ENCODE measurements around the gene THRA. TPM values are rescaled to one million over a fixed set of nuclear protein-coding genes. Genes with fewer than 3 reads are reported as not detected.

The THRA gene
- total RNA-seq, 1 donor from 2014 or later: 74.7 TPM

DNA sequence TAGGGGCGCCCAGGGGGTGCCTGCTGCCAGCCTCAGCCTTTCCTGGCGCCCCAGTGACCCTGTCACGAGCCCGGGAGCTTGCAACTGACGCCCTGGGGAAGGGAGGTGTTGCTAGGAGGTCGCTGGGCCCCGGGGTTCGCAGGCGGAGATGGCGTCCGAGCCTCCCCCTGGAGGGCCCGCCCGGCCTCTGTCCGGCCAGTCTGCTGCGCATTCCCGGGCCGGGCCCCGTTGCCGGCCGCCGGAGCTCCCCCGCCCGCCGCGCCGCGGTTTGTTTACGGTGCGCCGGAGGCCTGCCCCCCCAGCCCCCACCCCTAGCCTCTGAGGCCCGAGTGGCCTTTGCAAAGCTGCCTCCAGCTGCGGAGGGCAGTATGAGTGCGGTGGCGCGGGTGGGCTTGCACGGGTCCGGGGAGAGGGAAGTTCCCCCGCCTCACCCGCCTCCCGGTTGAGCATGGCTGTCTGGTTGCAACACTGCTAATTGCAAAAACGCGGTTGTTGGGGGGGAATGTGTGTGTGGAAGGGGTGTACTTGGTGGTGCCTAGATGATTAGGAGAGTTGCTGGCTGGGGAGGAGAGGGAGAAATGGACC lies 514 bp downstream of the THRA start:
- no peak for DNase-seq (ENCODE audit: low spot score)

DNA sequence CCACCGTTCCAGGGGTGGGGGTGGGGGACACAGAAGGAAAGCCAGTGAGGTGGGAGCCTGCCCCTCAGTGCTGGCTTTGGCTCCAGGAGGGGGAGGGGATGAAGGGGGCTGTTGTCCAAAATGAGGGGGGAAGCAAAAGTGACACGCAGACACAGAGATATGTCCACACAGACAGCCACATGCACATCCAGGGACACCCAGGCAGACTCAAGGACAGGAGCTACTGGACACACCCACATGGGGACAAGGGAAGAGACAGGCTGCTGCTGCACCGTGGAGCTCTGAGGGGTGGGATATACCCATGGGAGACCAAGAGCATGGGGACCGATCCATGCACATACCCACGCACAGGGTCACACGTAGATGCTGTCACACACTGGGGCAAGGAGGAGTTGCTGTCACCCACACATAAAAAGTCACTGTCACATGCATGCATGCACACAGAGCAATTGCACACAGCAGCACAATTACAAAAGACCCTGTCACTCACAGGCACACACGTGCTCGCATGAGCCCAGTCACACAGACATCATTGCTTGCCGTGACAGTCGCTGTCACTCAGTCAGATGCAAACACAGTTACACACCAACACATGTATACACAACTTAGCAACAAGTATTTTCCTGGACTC lies 1.3 kb downstream of the THRA start:
- DNase-seq (ENCODE audit: low spot score): no peak

DNA sequence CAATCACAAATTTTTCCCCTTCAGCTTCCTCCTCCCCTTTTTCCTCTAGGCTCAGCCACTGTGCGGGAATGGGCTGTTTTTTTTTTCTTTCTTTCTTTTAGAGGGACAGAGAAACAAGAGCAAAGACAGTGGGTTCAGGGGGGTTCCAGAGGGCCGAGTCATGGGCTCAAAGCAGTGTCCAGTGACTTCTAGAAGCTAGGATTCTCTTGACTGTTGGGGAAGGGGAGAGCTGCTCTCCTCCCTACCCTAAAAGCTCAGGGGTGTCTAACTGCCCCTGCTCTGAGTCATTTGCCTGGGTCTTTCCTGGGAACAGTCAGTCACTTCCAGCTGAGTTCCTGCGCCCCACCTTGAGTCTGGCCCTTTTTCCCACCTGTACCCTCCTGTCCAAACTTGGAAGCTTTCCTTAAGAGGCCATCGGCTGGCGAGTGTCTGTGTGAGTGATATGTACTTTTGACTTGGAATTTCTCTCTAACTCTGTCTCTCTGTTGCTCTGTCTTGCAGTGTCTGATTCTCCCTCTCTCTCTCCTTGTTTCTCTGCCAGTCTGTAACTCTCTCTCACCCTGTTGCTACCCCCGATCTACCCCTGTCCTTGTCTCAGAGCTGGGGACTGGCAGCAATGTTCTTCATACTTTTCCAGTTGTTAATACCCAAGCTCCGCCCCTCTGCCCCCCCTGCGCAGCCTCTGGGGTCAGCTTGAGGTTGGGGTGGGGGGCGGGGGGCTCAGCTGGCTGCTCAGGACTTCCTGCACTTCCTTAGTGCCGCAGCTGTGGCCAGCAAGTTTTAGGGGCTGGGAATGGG lies 2.4 kb downstream of the THRA start:
- DNase-seq (ENCODE audit: low spot score): no peak

- no peak for DNase-seq (ENCODE audit: low spot score)
Measured at GRCh38 chr17:40065769-40066510, 3.2 kb downstream of the THRA start.

- no peak for DNase-seq (ENCODE audit: low spot score)
Measured at GRCh38 chr17:40067710-40068109, 4.9 kb downstream of the THRA start.

DNA sequence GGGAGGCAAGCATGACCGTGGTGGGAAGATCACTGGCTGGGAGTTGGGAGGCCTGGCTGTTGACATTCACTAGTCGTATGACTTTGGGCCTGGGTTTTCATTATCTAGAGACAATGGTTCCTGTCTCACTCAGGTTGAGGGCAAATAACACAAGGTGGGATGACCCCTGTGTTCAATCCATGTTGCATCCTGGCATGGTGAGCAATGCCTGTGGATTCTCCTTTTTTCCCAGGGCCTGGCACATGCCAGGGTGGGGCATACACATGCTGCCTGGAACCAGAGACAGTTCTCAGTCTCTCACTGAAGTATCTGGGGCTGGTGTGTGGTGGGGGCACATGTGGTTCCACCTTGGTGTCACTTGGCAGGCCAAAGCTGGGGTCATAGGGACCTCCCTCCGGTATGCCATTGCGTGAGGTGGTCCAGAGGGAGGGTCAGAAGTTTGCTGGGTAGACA lies 5.4 kb downstream of the THRA start:
- DNase-seq (ENCODE audit: low spot score): no peak

DNA sequence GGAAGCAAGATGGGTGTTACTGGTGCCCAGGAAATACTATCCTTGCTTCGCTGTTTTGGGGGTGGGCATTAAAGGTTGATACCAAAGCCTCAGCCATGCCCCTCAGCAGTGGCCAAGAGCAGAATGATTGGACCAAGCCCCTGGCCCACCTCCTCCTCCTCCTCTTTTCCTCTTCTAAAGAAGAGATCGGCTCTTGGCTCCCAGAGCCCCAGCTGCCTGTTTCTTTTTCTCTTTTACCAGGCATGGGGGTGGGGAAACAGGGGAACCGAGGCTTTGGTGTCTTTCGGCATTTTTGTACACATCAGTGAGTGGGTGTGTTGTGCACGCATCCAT lies 5.8 kb downstream of the THRA start:
- DNase-seq (ENCODE audit: low spot score): no peak

DNA sequence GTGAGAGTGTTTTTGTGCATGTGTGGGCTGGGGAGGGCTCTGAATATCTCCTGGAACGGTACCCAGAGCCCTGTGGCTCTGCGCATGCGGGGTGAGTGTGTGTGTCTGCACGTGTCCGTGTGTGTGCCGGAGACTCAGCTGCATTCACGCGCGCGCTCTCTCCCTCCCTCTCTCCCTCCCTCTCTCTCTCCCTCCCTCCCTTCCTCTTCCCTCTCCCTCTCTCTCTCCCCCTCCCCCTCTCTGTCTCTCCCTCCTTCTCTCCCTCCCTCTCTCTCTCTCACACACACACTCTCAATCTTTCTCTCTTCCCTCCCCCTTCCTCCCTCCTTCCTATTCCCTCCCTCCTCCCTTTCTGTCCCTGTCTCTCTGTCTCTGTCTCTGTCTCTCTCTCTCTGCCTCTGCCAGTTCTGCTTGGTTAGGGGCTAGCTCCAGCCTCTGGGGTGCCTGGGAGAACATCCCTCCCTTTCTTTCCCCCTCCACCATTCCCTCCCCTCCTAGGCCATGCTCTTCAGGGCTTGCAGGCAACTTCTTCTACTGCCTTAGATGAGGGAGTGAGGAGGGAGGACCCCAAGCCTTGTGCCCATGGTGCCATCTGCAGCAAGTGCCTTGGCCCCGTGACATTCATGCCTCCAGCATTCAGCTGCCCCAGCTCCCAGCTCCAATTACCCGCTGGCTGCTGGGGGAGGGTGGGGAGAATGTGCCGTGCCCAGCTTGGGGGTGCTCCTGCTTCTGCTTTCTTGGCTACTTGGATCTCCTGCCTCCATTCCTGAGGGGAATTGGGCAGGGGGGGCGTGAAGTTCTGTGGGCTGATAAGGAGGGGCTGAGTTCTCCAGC lies 6.4 kb downstream of the THRA start:
- DNase-seq (ENCODE audit: low spot score): no peak

- DNase-seq (ENCODE audit: low spot score): no peak
Measured at GRCh38 chr17:40069751-40070708, 7.3 kb downstream of the THRA start.

DNA sequence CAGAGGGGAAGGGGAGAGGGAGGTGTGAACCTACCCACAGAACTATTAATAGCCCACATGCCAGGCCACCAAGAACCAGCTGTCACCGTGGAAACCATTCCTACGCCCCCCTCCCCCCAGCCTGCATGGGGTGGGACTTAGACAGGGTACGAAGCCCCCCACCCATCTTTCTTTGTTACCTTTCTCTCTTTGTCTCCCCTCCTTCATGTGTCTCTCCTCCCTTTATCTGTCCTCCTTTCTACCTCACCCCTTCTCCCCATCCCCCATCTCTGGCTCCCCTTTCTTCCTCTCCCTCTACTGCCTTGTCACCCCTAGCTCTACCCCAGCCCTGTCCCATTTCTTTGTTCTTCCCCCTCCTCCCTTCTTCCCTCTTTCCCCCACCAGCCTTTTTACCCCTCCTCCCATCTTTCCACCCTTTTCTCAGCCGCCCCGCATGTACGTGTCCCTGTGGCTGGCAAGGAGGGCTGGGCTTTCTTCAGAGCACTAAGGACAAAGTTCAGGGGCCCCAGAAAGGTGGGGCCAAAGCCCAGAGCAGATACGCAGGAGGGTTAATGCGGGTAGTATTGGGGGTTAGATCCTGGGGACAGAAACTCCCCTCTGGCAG lies 8.0 kb downstream of the THRA start:
- no peak for DNase-seq (ENCODE audit: low spot score)

DNA sequence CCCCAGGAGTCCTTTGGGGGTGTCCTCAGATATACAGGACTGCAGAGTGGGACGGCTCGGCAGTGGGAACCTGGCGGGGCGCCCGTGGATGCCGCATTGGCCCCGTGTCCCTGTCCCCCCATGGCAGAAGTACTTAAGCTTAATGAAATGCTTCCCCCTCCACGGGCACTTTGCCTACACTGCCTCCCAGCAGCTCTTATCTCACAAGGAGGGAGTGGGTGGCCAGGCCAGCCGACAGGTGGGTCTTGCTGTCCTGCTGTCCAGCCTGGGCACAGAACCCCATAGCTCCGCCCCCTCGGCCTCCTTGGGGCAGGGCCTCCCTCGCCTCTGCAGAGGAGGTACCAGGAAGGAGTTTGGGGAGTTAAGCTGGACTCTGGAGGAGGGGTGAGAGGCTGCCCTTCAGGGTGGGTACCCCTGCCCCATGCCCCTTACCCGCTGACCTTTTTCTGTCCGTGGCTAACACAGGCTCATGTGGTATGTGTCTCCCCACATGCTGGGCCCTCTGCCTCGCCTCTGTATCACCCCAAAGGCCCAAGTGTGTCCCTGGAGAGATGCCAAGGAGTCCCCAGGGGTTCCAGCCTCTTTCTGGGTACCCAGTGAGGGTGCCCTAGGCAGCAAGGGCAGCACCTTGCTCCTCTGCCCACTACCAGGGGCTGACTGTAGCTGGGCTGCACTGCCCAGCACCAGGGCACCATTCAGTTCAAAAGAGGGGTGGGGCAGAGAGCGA lies 8.7 kb downstream of the THRA start:
- DNase-seq (ENCODE audit: low spot score): no peak

DNA sequence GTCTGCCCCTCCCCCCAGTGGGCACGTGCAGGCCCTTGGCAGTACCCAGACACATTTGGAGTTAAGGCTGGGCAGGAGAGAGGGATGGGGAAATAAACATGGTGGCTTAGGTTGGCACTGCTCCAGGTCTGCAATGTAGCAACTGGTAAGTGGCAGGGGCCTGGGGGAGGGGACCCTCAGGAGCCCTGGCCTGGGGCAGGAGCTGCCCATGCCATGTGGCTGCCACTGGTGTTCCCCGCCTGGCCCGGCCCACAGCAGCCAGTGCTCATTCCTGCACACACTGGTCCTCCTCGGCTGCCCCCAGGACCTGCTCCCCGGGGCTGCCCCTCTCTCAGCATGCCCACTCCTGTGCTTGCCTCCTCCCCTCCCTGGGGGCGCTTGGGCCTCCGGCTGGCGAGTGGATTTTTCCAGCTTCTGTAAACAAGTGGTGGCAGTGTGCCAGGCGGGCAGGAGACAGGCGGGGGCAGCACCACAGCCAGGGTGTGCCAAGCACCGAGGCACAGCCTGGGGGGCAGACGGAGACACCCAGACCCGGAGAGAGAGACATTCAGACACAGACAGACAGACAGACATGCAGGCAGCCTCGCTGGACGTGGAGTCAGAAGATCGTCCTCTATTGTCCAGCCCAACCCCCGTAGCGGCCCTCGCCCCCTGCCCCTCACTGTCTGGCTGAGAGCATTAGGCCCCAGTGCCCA lies 9.4 kb downstream of the THRA start:
- no peak for DNase-seq (ENCODE audit: low spot score)

DNA sequence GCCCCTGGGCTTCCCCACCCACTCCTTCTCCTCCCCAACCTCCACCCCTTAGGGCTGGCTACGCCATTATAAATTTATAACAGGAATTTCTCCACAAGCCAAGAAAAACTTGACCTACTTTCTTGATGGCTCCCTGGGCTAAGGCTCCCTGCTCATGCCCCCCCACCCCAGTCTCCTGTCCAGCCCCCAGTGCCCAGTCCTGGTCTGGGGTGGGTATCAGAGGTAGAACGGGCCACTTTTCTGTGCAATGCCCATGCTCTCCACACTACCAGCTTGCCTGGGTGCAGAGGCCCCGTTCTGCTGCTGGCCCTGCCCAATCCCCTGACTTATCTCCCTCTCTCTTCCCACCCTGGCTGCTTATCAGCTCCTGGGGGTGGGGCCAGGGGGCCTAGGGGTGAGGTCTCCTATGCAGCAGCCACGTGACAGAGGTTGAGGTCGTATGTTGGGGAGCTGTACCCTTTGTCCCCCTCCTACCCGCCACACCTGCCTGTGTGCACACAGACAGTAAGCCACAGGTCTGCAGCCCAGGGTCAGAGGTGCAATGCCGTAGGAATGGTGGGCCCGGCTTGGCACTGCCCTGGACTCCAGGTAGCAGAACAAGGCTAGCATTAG lies 10.1 kb downstream of the THRA start:
- DNase-seq (ENCODE audit: low spot score): no peak

GRCh38 chr17:40073454-40074174 lies 10.8 kb downstream of the THRA start:
- DNase-seq (ENCODE audit: low spot score): no peak

- DNase-seq (ENCODE audit: low spot score): no peak
Measured at GRCh38 chr17:40074175-40074512, 11.4 kb downstream of the THRA start.

DNA sequence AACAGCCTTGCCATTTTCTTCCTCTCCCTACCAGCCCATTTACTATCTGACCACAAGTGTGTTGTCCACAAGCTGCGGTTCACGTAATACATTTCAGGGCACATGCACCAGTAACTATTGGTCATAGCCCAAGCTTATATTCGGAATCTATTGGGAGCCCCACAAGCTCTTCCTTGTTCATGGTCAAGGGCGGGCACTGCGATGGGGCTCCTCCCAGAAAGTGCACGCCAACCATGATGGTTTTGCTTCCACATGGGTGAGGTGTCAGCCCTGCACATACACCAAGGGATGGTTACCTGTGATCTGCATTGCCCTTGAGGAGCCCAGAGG lies 12.1 kb downstream of the THRA start:
- no peak for DNase-seq (ENCODE audit: low spot score)

- no peak for DNase-seq (ENCODE audit: low spot score)
Measured at GRCh38 chr17:40075201-40075941, 12.6 kb downstream of the THRA start.
